Measurements from ENCODE around the gene TRIOBP. TPM values are rescaled to one million over a fixed set of nuclear protein-coding genes. Genes with fewer than 3 reads are reported as not detected.

Gene TRIOBP
- total and polyA plus RNA-seq, 2 of the 13 experiments (the other 11 are each of a cell fraction or from before 2014, with no cell fraction given): 6.1 to 15.4 TPM

DNA sequence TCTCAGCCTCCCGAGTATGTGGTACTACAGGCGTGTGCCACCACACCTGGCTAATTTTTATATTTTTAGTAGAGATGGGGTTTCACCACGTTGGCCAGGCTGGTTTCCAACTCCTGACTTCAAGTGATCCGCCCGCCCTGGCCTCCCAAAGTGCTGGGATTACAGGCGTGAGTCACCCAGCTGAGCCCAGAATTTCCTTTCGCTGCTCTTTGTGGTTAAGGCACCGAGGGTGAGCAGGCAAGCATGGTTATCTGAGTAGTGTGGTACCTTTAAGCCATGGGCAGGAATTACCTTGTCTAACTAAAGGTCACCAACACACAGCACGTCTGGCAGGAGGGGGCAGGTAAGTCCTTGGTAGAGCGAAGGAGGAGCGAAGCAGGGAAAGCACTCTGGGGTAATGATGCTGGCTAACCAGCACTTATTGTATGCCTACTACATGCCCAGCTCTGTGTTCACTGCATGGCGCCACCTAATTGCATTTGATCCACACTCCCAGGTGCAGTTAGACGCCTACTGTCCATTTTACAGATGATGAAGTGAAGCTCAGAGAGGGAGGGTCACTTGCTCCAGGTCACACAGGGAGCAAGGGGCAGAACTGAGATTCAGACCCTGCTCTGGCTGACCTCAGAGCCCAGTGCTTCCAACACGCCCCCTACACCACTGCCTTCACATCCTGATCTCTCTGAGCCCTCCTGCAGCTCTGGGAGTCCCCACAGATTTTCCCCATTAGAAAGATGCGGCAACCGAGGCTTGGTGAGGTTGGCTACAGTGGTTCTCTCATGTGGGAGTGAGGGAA, 45.7 kb downstream of the TRIOBP start:
- intact Hi-C loops (cut with micrococcal nuclease; ENCODE audit: unreplicated experiment): loop anchor here (10.0 kb wide), 1 partner anchor 122 kb away; no protein-coding TSS in a partner anchor
- ATAC-seq (no peak), FAIRE-seq (no peak)

More for the DNA sequence above, 45.7 kb downstream of the TRIOBP start:
- no peak for DNase-seq (ENCODE audit: low spot score)
- no peak overlapping the region for H2AFZ ChIP-seq (ENCODE audit: low read length)
- no peak overlapping the region for H3K9ac ChIP-seq (ENCODE audit: insufficient read depth, low read depth, low read length)
- H3K27ac ChIP-seq (ENCODE audit: extremely low read length, insufficient read depth, low read length): no peak overlapping the region
- H4K20me1 ChIP-seq (ENCODE audit: insufficient read depth, low read length): no peaks in the 10 kb centered on the region
- H3K27me3 ChIP-seq (ENCODE audit: control insufficient read depth in 1 of 2, insufficient read depth in 2 of 2, low read length in 2 of 2): no peaks in the 10 kb centered on the region
- H3K36me3 ChIP-seq (replicated peaks in 1 of 2; ENCODE audit: control insufficient read depth in 1 of 2, insufficient read depth in 2 of 2, low read length in 2 of 2): no peaks in the 10 kb centered on the region
- H3K79me2 ChIP-seq (ENCODE audit: insufficient read depth, low read length): peaks cover 6% of the 10 kb centered on the region
- ChIA-PET CTCF (ENCODE audit: low intra/inter-chr PET ratio, low total read pairs) (no interaction called here), POLR2A (interaction anchor here (1.0 kb wide), 1 partner anchor 10 kb away, joined by 4 read pairs; no protein-coding TSS in a partner anchor)
- H3K4me2 ChIP-seq (ENCODE audit: low read depth, low read length): no peak overlapping the region
- peak; percentile 52 for TF ChIP-seq FOSL2 (CRISPR knock-in tag; IDR thresholded peaks at IDR 0.05)
- TF ChIP-seq ZNF768 (CRISPR knock-in tag; IDR thresholded peaks at IDR 0.05): peak; percentile 96
- peak; percentile 62; the same call in 1 of the 2 replicates for TF ChIP-seq ZNF629 (CRISPR knock-in tag; conservative IDR thresholded peaks at IDR 0.05)
- TF ChIP-seq GFI1 (CRISPR knock-in tag; IDR thresholded peaks at IDR 0.05; ENCODE audit: borderline replicate concordance): no peak
- TF ChIP-seq RBM39 (IDR thresholded peaks at IDR 0.05; ENCODE audit: low read depth, low read length, poor library complexity, severe bottlenecking): no peak
- TF ChIP-seq ZMYM3 (CRISPR knock-in tag; IDR thresholded peaks at IDR 0.05): 0 out of 2 replicates have a peak, but pooled peaks have one; percentile 66
- TF ChIP-seq, protein P1, sequence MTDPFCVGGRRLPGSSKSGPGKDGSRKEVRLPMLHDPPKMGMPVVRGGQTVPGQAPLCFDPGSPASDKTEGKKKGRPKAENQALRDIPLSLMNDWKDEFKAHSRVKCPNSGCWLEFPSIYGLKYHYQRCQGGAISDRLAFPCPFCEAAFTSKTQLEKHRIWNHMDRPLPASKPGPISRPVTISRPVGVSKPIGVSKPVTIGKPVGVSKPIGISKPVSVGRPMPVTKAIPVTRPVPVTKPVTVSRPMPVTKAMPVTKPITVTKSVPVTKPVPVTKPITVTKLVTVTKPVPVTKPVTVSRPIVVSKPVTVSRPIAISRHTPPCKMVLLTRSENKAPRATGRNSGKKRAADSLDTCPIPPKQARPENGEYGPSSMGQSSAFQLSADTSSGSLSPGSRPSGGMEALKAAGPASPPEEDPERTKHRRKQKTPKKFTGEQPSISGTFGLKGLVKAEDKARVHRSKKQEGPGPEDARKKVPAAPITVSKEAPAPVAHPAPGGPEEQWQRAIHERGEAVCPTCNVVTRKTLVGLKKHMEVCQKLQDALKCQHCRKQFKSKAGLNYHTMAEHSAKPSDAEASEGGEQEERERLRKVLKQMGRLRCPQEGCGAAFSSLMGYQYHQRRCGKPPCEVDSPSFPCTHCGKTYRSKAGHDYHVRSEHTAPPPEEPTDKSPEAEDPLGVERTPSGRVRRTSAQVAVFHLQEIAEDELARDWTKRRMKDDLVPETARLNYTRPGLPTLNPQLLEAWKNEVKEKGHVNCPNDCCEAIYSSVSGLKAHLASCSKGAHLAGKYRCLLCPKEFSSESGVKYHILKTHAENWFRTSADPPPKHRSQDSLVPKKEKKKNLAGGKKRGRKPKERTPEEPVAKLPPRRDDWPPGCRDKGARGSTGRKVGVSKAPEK (CRISPR knock-in tag; IDR thresholded peaks at IDR 0.05; ENCODE audit: borderline replicate concordance): no peak
- peaks cover 55% of the 10 kb centered on the region for H3K4me1 ChIP-seq (ENCODE audit: insufficient read depth, low read length)
- H3K9me3 ChIP-seq (ENCODE audit: low read length): no peaks in the 10 kb centered on the region
- 70% methylated on average over 14 of the region's 16 CpGs for WGBS (ENCODE audit: low lambda C conversion rate)
- no TSS peak for BruUV-seq (replicated peaks)
- H3K4me3 ChIP-seq (replicated peaks in 1 of 3; ENCODE audit: insufficient read depth in 1 of 3, low read depth in 2 of 3, low read length in 3 of 3): no peak overlapping the region
- in situ Hi-C loops (cut with HindIII; ENCODE audit: extremely low pct_ligation_motif_present, low pct_unique_long_range_greater_than_20kb): no loop called here
